Measurements from ENCODE around the gene NUP37.
"Not testable (repeated sequence)": the region's sequence is repeated elsewhere in the genome, so short reads cannot be mapped to it uniquely, and the experiment has no call there.

Gene NUP37

GRCh38 chr12:102163383-102163782 is 43.5 kb upstream of the NUP37 start:
- TF ChIP-seq ZNF211 (tag by site-specific recombination; IDR thresholded peaks at IDR 0.05; ENCODE audit: low read depth): no peak
- TF ChIP-seq ZNF133 (tag by site-specific recombination; IDR thresholded peaks at IDR 0.05): peak; percentile 91
- no peak overlapping the region for H3K27ac ChIP-seq (ENCODE audit: extremely low read depth, low read depth, low read length)
- CTCF ChIA-PET: interaction anchor here (1.1 kb wide), 1 partner anchor 8 kb away, joined by 4 read pairs; no protein-coding TSS in a partner anchor
- H3K4me1 ChIP-seq (ENCODE audit: control insufficient read depth, insufficient read depth, low read length): no peaks in the 10 kb centered on the region
- H3K36me3 ChIP-seq (ENCODE audit: control insufficient read depth in 2 of 2, insufficient read depth in 1 of 2, low read length in 2 of 2): peaks cover 5 to 6% of the 10 kb centered on the region in 2 experiments; a peak in 2 of 3 replicates
- H3K4me3 ChIP-seq (ENCODE audit: low read depth, low read length): no peak overlapping the region
- no peaks in the 10 kb centered on the region for H3K9me3 ChIP-seq (ENCODE audit: control insufficient read depth, insufficient read depth, low read depth, low read length)
- POLR2A ChIA-PET: no interaction called here

GRCh38 chr12:102155206-102155605 is 35.3 kb upstream of the NUP37 start:
- H3K9me3 ChIP-seq (ENCODE audit: control insufficient read depth, insufficient read depth, low read depth, low read length); H3K27ac ChIP-seq (ENCODE audit: extremely low read depth, low read depth, low read length); H3K4me1 ChIP-seq (ENCODE audit: control insufficient read depth, insufficient read depth, low read length); POLR2A ChIA-PET; H3K4me3 ChIP-seq (ENCODE audit: low read depth, low read length): not testable (repeated sequence)
- CTCF ChIA-PET: interaction anchor here (0.9 kb wide), 1 partner anchor 14 kb away, joined by 4 read pairs; no protein-coding TSS in a partner anchor
- peaks cover 12 to 36% of the 10 kb centered on the region in 2 experiments; a peak in 2 of 3 replicates for H3K36me3 ChIP-seq (ENCODE audit: control insufficient read depth in 2 of 2, insufficient read depth in 1 of 2, low read length in 2 of 2)

GRCh38 chr12:102147062-102147587 is 27.2 kb upstream of the NUP37 start:
- H3K36me3 ChIP-seq (ENCODE audit: control insufficient read depth in 2 of 2, insufficient read depth in 1 of 2, low read length in 2 of 2): peaks cover 0 to 18% of the 10 kb centered on the region in 2 experiments; a peak in 1 of 3 replicates
- POLR2A ChIA-PET; CTCF ChIA-PET; H3K4me3 ChIP-seq (ENCODE audit: low read depth, low read length); H3K27ac ChIP-seq (ENCODE audit: extremely low read depth, low read depth, low read length); H3K4me1 ChIP-seq (ENCODE audit: control insufficient read depth, insufficient read depth, low read length); H3K9me3 ChIP-seq (ENCODE audit: control insufficient read depth, insufficient read depth, low read depth, low read length): not testable (repeated sequence)
- peak; percentile 98 for TF ChIP-seq ZNF146 (tag by site-specific recombination; IDR thresholded peaks at IDR 0.05)
- TF ChIP-seq ZNF580 (tag by site-specific recombination; IDR thresholded peaks at IDR 0.05): 0 out of 2 replicates have a peak, but pooled peaks have one; percentile 52

- Histone ChIP-seq H3K4me3 (ENCODE audit: low read depth, low read length) (no peak overlapping the region), H3K27ac (ENCODE audit: extremely low read depth, low read depth, low read length) (no peak overlapping the region), H3K36me3 (ENCODE audit: control insufficient read depth in 2 of 2, insufficient read depth in 1 of 2, low read length in 2 of 2) (peaks cover 0 to 3% of the 10 kb centered on the region in 2 experiments; a peak in 1 of 3 replicates), H3K4me1 (ENCODE audit: control insufficient read depth, insufficient read depth, low read length) (peaks cover 8% of the 10 kb centered on the region), H3K9me3 (ENCODE audit: control insufficient read depth, insufficient read depth, low read depth, low read length) (no peaks in the 10 kb centered on the region)
- TF ChIP-seq HOXC10 (CRISPR knock-in tag; IDR thresholded peaks at IDR 0.05) (no peak), ZBTB1 (tag by site-specific recombination; IDR thresholded peaks at IDR 0.05) (no peak), ZNF184 (tag by site-specific recombination; IDR thresholded peaks at IDR 0.05) (no peak), ZNF404 (tag by site-specific recombination; IDR thresholded peaks at IDR 0.05) (no peak), ZNF837 (tag by site-specific recombination; IDR thresholded peaks at IDR 0.05) (no peak), ZNF266 (tag by site-specific recombination; IDR thresholded peaks at IDR 0.05; ENCODE audit: low read depth) (no peak), ZNF449 (tag by site-specific recombination; IDR thresholded peaks at IDR 0.05) (no peak)
- CTCF ChIA-PET: no interaction called here
- POLR2A ChIA-PET: no interaction called here
Observed at GRCh38 chr12:102144221-102144620, 24.3 kb upstream of the NUP37 start.

GRCh38 chr12:102142866-102143373 is 23.0 kb upstream of the NUP37 start:
- H3K27ac ChIP-seq (ENCODE audit: extremely low read depth, low read depth, low read length); H3K36me3 ChIP-seq (ENCODE audit: control insufficient read depth in 2 of 2, insufficient read depth in 1 of 2, low read length in 2 of 2); CTCF ChIA-PET; H3K4me1 ChIP-seq (ENCODE audit: control insufficient read depth, insufficient read depth, low read length); POLR2A ChIA-PET; H3K9me3 ChIP-seq (ENCODE audit: control insufficient read depth, insufficient read depth, low read depth, low read length); H3K4me3 ChIP-seq (ENCODE audit: low read depth, low read length): not testable (repeated sequence)
